Endometrium (tissue), 2 donors: ENCODE data around the gene SCUBE3.

ENCODE experiments used
- FAIRE-seq: peaks from 2 replicates; lab custom pipeline; 2012; peaks lifted over from hg19 to GRCh38; lab: Jason Lieb, UNC
- donor health status: control.
- donor health status: control.

SCUBE3 gene

GRCh38 chr6:35240838-35241801, 27.4 kb downstream of the SCUBE3 start:
- FAIRE-seq = no peak

DNA sequence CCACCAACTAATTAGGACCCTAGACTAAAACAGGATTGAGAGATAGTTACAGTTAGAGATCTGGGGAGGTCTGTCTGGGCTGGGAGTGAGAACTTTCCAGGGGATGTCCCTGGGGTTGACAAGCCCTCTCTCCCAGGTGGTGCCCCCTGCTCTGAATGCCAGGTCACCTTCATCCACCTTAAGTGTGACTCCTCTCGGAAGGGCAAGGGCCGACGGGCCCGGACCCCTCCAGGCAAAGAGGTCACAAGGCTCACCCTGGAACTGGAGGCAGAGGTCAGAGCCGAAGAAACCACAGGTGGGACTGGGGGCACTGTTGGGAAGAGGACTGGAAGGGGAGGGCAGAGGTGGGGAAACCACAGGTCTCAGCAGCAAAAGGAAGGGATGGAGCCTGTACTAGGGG, 28.7 kb downstream of the SCUBE3 start:
- no peak for FAIRE-seq

- FAIRE-seq = no peak
Measured at GRCh38 chr6:35242906-35243305, 29.1 kb downstream of the SCUBE3 start.

- no peak for FAIRE-seq
Measured at GRCh38 chr6:35243386-35243958, 29.7 kb downstream of the SCUBE3 start.

- FAIRE-seq = no peak
Measured at GRCh38 chr6:35244551-35244950, 30.8 kb downstream of the SCUBE3 start.

DNA sequence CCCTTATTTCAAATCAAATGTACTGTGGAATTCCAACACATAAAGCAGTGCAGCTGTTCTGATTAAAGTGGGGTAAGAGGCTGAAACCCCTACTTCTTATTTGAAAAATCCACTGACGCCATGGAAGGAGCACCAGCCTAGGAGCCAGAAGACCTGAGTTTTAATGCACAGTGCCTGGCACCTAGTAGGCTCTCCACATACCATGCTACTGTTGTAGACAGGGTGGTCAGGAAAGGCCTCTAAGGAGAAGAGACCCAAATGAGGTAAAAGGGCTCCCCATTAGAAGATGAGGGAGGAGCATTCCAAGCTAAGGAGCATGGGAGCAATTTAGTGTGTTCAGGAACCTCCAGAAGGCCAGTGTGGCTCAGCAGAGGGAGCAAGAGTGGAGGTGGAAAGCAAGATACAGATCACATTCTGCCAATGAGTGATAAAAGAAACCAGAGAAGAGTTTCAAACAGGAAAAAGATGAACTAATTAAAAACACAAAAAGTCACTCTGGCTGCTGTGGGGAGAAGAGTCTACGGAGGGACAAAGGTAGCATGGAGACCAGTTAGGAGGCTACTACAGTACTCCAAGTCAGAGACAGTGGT, 34.0 kb downstream of the SCUBE3 start:
- no peak for FAIRE-seq

- FAIRE-seq = no peak
Measured at GRCh38 chr6:35248300-35248699, 34.5 kb downstream of the SCUBE3 start.

GRCh38 chr6:35248965-35249364, 35.2 kb downstream of the SCUBE3 start:
- no peak for FAIRE-seq

GRCh38 chr6:35251949-35252348, 38.2 kb downstream of the SCUBE3 start:
- no peak for FAIRE-seq

GRCh38 chr6:35253249-35253648, 39.5 kb downstream of the SCUBE3 start:
- no peak for FAIRE-seq

DNA sequence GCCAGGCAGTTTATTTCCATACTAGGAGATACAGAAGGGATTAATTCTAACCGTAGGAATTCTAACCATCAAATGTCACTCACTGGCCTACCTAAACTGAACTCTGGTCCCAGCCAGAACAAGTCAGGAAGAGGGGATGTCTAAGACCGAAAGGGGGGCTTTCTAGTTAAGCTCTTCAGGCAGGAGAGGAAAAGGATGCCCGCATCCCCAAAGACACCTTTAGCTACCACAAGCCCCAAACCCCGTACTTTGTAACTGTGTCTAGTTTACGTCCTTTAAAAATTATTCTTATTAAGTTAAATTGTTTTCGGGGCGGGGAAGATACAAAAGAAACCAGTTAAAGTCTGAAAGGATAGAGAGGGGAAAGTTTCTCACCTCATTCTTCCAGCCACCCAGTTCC, 44.6 kb downstream of the SCUBE3 start:
- no peak for FAIRE-seq

- no peak for FAIRE-seq
Measured at GRCh38 chr6:35258858-35259193, 45.1 kb downstream of the SCUBE3 start.

- FAIRE-seq = no peak
Measured at GRCh38 chr6:35259194-35259947, 45.6 kb downstream of the SCUBE3 start, which contains the start of gene ZNF76. Gene ZNF76 (plus strand): TSS chr6:35259735. CDS start chr6:35281152, 21,417 bp downstream.

GRCh38 chr6:35259948-35260590, 46.3 kb downstream of the SCUBE3 start:
- FAIRE-seq = no peak

GRCh38 chr6:35260591-35261570, 47.1 kb downstream of the SCUBE3 start:
- no peak for FAIRE-seq

GRCh38 chr6:35262596-35262995, 48.8 kb downstream of the SCUBE3 start:
- no peak for FAIRE-seq

- no peak for FAIRE-seq
Measured at GRCh38 chr6:35264550-35265274, 51.0 kb downstream of the SCUBE3 start.

GRCh38 chr6:35265523-35265922, 51.8 kb downstream of the SCUBE3 start:
- no peak for FAIRE-seq

DNA sequence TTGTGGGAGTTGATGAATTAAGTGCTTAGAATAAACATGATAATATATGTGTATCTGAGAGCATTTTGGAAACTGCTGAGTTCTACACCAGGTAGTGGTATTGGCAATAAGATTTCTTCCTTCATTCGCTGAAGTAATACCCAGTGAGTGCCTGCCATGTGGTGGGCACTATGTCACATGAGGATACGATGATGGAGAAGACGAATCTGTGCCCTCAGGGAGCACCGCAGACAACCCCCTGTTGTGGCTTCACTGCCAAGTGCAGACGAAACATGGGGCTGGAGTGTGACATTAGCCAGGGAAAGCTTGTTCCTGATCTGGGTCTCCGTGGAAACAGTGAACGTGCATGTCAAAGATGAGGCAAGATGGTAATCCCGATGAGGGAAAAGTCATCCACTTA, 53.7 kb downstream of the SCUBE3 start:
- FAIRE-seq = no peak

DNA sequence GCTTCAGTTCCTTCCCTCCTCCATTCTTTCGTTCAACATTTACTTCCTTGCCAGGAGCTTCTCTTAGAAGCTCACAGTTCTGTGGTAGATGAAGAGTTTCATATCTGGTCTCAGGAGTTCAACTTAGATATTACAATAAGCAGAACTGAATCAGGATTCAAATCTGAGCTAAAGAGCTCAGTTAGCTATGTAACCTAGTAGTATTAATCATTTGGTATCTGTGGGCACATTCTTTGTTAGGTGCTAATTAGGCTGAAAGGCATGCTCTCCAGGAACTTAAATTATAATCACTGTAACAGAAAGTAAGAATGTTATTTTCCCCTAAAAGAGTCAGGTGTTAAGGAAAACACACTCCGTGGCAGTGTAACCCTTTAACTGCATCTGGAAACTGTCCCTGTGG, 54.1 kb downstream of the SCUBE3 start:
- no peak for FAIRE-seq
